GM12865 (cell line): ENCODE results near the gene KCNK4.
"Not testable (repeated sequence)": the region's sequence is repeated elsewhere in the genome, so short reads cannot be mapped to it uniquely, and the experiment has no call there.

Source experiments
- DNase-seq: peaks from one replicate; pipeline ENCODE4 v3.0.0; 2010; ENCODE audit warnings: low read depth
- H3K4me3 ChIP-seq: 2 replicates; pipeline ENCODE4 v1.5.1; 2011; ENCODE audit warnings: mild to moderate bottlenecking, low read depth, low read length, control low read depth
- TF ChIP-seq, protein P1 (sequence below): IDR thresholded peaks from 2 replicates; pipeline ENCODE4 v1.5.1; 2011; ENCODE audit warnings: low read length, control low read depth, low read depth, inconsistent platforms; ENCODE audit not compliant: insufficient read depth; ENCODE audit errors: missing control alignments

The KCNK4 gene

DNA sequence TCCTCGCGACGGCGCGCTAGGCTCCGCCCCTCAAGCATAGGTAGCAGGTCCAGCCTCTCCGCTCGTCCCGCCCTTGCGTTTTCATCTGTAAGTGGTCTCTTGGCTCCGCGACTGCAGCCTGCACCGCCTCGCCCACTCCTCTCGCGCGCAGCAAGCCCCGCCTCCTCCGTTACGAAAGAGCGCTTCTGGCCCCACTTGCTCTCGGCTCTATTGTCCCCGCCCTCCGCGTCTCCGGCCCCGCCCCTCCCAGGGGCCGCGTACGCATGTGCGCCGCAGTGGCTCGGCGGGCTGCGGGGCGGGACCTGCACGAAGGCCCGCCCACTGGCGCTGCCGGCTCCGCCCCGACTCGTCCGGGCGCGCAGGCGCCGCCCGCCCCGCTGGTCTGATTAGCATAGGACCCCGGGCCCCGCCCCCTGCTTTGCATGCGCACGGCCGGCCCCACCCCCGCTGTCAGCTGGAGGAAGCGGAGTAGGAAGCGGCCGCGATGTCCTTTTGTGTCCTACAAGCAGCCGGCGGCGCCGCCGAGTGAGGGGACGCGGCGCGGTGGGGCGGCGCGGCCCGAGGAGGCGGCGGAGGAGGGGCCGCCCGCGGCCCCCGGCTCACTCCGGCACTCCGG lies 14.1 kb downstream of the KCNK4 start, which contains the start of gene ESRRA:
Gene ESRRA (plus strand): TSS at position 450 of the 616 bp plus-strand sequence. CDS start 1,656 bp downstream, outside the sequence.
- TF ChIP-seq, protein P1, sequence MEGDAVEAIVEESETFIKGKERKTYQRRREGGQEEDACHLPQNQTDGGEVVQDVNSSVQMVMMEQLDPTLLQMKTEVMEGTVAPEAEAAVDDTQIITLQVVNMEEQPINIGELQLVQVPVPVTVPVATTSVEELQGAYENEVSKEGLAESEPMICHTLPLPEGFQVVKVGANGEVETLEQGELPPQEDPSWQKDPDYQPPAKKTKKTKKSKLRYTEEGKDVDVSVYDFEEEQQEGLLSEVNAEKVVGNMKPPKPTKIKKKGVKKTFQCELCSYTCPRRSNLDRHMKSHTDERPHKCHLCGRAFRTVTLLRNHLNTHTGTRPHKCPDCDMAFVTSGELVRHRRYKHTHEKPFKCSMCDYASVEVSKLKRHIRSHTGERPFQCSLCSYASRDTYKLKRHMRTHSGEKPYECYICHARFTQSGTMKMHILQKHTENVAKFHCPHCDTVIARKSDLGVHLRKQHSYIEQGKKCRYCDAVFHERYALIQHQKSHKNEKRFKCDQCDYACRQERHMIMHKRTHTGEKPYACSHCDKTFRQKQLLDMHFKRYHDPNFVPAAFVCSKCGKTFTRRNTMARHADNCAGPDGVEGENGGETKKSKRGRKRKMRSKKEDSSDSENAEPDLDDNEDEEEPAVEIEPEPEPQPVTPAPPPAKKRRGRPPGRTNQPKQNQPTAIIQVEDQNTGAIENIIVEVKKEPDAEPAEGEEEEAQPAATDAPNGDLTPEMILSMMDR = no peak
- DNase-seq = peak; percentile 100
- peak within 1 kb of the TSS; percentile 94 for H3K4me3 ChIP-seq

DNA sequence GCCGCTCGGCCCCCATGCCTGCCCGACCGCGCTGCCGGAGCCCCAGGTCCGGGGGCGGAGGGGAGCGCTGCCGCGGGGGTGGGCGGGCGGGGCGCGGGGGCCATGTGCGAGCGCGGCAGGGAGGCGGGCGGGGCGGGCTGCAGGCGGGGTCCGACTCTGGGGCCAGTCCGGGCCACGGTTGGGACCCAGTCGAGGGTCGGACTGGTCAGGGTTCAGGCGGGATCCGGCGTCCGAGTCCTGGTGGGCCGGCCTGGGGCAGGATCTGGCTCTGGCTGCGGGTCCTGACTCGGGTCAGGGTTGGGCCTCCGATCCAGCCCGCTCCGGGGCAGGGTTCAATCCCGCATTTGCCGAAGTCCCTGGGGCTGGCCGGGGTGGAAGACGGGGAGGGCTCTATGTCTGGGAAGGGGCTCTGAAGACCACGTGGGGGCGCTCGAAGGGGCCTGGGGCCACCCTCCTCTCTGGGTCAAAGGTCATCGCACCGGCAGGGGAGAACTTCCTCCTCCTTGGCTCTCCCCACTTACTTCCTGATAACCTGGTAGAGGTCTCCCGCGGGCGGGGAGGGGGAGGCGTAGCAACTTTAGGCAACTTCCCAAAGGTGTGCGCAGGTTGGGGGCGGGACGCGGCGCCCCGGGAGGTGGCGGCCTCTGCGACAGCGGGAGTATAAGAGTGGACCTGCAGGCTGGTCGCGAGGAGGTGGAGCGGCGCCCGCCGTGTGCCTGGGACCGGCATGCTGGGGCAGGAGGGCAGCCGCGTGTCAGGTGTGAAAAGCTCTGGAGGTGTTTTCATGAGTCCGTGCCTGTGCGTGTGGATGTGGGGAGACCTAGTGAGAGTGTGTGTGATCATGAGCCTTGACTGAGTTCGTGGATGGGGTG lies 14.8 kb downstream of the KCNK4 start:
- peak overlapping the region; percentile 94 for H3K4me3 ChIP-seq
- TF ChIP-seq, protein P1 = peak; percentile 47
- peak; percentile 78 for DNase-seq

DNA sequence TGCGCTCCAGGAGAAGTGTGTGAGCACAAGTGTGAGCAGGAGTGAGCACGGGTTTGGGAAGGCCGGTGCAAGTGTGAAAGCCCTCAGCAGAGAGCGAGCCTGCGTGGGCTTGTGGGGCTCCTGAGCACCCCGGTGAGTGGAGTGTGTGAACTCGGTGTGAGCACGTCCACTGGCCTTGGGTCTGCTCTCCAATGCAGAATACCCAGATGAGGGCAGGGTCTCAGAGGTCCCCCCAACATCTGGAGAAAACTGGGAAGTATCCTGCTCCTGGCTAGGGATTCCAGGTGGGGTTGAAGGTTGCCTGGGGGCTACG lies 15.4 kb downstream of the KCNK4 start:
- DNase-seq = no peak
- peak overlapping the region; percentile 94 for H3K4me3 ChIP-seq
- TF ChIP-seq, protein P1 = no peak

DNA sequence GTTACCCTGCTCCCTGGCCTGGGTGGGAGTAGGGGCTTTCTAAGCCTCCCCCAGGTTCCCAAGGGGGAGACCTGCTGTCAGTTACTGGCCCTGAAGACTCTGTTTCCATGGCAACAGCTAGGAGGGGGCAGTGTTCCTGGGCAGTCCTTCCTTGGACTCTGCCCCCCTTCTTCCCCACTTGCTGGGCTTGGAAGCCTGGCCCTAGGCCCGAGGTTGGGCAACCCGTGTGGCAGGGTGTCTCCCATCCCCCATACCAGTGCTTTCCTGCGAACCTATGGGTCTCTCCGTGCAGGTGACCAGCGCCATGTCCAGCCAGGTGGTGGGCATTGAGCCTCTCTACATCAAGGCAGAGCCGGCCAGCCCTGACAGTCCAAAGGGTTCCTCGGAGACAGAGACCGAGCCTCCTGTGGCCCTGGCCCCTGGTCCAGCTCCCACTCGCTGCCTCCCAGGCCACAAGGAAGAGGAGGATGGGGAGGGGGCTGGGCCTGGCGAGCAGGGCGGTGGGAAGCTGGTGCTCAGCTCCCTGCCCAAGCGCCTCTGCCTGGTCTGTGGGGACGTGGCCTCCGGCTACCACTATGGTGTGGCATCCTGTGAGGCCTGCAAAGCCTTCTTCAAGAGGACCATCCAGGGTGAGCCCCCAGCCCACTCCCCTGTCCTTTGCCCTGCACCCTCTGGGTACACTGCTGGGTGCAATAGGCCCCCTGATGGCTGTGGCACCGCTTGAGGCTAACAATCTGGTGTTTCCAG lies 15.9 kb downstream of the KCNK4 start:
- peak; percentile 33 for DNase-seq
- TF ChIP-seq, protein P1 = no peak
- H3K4me3 ChIP-seq = peak overlapping the region; percentile 94

DNA sequence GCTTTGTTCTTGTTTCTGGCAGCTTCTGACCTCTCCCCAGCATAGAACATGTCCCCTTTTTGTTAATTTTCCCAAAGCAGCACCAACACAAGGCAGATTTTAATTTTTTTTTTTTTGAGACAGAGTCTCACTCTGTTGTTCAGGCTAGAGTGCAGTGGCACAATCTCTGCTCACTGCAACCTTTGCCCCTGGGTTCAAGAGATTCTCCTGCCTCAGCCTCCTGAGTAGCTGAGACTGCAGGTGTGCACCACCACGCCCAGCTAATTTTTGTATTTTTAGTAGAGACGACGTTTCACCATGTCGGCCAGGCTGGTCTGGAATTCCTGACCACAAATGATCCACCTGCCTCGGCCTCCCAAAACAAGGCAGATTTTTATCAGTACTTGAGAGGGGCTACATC lies 16.7 kb downstream of the KCNK4 start:
- not testable (repeated sequence) for DNase-seq

DNA sequence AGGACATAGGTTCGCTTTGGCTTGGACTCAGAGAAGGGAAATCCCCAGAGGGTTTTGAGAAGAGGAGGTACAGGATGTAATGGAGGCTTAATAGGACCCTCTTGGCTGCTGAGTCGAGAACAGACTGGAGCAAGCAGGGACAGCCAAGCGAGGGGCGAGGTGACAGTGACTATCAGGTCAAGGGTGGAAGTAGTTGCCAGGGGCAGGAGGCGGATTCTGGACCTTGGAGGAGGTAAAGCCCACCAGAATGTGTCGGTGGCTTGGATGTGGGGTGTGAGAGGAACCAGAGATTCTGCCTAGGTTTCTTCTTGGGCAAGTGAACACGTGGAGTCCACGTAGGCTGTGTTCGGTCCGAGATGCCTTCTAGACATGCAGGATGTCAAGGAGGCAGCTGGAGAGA lies 21.8 kb downstream of the KCNK4 start:
- no peak for DNase-seq
- TF ChIP-seq, protein P1 = no peak
- H3K4me3 ChIP-seq = no peak overlapping the region

More for the DNA sequence above, 16.7 kb downstream of the KCNK4 start:
- not testable (repeated sequence) for H3K4me3 ChIP-seq

DNA sequence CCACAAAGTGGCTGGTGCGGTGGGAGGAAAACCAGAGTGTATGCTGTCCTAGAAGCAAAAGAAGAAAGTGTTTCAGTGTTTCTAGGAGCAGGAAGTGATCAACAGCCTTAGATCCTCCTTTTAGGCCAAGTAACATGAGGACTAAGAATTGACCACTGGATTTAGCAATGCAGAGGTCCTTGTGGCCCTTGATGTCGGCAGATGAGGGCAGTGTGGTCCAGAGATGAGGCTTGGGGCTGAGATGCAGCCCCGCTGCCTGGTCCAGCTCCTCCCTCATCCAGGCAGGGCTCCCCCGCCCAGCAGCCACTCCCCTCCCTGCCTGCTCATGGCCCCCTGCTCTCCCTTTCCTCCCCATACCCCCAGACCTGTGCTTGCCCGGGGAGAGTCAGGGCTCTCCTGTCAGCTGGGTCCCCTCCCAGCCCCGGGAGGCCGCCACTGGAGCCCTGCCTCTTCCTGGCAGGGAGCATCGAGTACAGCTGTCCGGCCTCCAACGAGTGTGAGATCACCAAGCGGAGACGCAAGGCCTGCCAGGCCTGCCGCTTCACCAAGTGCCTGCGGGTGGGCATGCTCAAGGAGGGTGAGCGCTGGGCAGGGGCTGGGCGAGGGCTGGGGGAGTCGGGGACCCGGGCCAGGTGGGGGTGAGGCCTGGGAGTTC lies 22.5 kb downstream of the KCNK4 start:
- DNase-seq = no peak
- no peak overlapping the region for H3K4me3 ChIP-seq
- TF ChIP-seq, protein P1 = no peak
